ENCODE measurements around the gene ATP8A2. TPM values are rescaled to one million over a fixed set of nuclear protein-coding genes. Genes with fewer than 3 reads are reported as not detected.

Gene ATP8A2
- total RNA-seq, 1 experiment from 2014 or later = 5.2 TPM

DNA sequence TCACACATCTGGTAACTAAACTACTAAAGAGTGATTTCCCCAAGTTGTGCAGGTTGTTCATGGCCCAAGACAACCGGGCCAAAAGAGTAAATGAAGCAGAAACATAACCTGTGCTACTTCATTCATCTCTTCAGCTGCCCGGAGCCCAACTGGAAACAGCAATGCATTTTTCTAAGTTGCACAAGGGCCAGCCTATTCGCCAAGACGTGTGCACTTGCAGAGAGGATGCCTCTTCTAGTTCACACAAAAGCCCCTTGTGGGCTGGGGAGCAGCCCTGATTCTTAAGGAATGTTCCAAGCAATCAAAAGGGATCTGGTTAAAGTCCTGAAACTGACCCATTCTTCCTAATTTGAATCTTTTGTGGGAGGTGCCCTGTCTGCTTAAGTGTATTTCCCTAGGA lies 404.2 kb downstream of the ATP8A2 start:
- Mint-ChIP-seq H3K4me1 (peaks cover 40% of the 10 kb centered on the region), H3K27me3 (ENCODE audit: low read depth) (no peaks in the 10 kb centered on the region), H3K36me3 (no peaks in the 10 kb centered on the region), H3K4me3 (no peak overlapping the region), H3K9me3 (peaks cover 5% of the 10 kb centered on the region), H3K27ac (no peak overlapping the region)
- TF ChIP-seq ZBTB43 (CRISPR knock-in tag; IDR thresholded peaks at IDR 0.05) = no peak
- TF ChIP-seq, protein P1, sequence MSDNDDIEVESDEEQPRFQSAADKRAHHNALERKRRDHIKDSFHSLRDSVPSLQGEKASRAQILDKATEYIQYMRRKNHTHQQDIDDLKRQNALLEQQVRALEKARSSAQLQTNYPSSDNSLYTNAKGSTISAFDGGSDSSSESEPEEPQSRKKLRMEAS (CRISPR knock-in tag; IDR thresholded peaks at IDR 0.05) = no peak
- TF ChIP-seq NR2C2 (CRISPR knock-in tag; IDR thresholded peaks at IDR 0.05) = no peak
- no peak for TF ChIP-seq ATF1 (CRISPR knock-in tag; IDR thresholded peaks at IDR 0.05)
- TF ChIP-seq ATF3 (CRISPR knock-in tag; conservative IDR thresholded peaks at IDR 0.05) = no peak
- TF ChIP-seq ZNF512 (CRISPR knock-in tag; IDR thresholded peaks at IDR 0.05; ENCODE audit: borderline replicate concordance) = no peak
- no peak for TF ChIP-seq ZSCAN18 (CRISPR knock-in tag; IDR thresholded peaks at IDR 0.05)
- no peak for TF ChIP-seq ETV6 (CRISPR knock-in tag; IDR thresholded peaks at IDR 0.05)
- TF ChIP-seq ATF2 (CRISPR knock-in tag; IDR thresholded peaks at IDR 0.05; ENCODE audit: borderline replicate concordance, low read depth) = no peak
- TF ChIP-seq, protein P2, sequence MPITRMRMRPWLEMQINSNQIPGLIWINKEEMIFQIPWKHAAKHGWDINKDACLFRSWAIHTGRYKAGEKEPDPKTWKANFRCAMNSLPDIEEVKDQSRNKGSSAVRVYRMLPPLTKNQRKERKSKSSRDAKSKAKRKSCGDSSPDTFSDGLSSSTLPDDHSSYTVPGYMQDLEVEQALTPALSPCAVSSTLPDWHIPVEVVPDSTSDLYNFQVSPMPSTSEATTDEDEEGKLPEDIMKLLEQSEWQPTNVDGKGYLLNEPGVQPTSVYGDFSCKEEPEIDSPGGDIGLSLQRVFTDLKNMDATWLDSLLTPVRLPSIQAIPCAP (CRISPR knock-in tag; IDR thresholded peaks at IDR 0.05) = no peak
- TF ChIP-seq E2F1 (CRISPR knock-in tag; IDR thresholded peaks at IDR 0.05) = no peak
- no peak for TF ChIP-seq ZNF396 (CRISPR knock-in tag; IDR thresholded peaks at IDR 0.05; ENCODE audit: borderline replicate concordance)
- TF ChIP-seq ESRRA (CRISPR knock-in tag; IDR thresholded peaks at IDR 0.05; ENCODE audit: borderline replicate concordance) = no peak
- no peak for TF ChIP-seq KAT7 (CRISPR knock-in tag; IDR thresholded peaks at IDR 0.05; ENCODE audit: borderline replicate concordance)
- TF ChIP-seq ZNF121 (CRISPR knock-in tag; IDR thresholded peaks at IDR 0.05) = no peak
- no peak for TF ChIP-seq FOXP1 (CRISPR knock-in tag; IDR thresholded peaks at IDR 0.05; ENCODE audit: borderline replicate concordance)
- TF ChIP-seq ZNF671 (CRISPR knock-in tag; IDR thresholded peaks at IDR 0.05) = no peak
- TF ChIP-seq FOXK1 (CRISPR knock-in tag; IDR thresholded peaks at IDR 0.05) = no peak
- TF ChIP-seq GTF2I (CRISPR knock-in tag; conservative IDR thresholded peaks at IDR 0.05) = no peak
- ChIA-PET CTCF (no interaction called here), POLR2A (no interaction called here)
- no peak for DNase-seq (ENCODE audit: low spot score)
- no peak for ATAC-seq

Data from WTC11 (cell line).